WTC11 (cell line): ENCODE measurements around the gene IGF2BP1. TPM values are rescaled to one million over a fixed set of nuclear protein-coding genes. Genes with fewer than 3 reads are reported as not detected.

Experiments used
- ATAC-seq: fragments of 200-7000 bp; cut with Tn5 transposase; 2 replicates; pipeline ENCODE4 v1.10.0; 2021; ENCODE audit warnings: mild to moderate bottlenecking, moderate library complexity
- CTCF ChIA-PET: fragments of 300-600 bp; sonication (Branson Sonifier 250); formaldehyde crosslinking; loops from one replicate; lab custom pipeline; 2021; ENCODE audit warnings: antibody characterized with exemption; lab: Charles Lee
- POLR2A ChIA-PET: fragments of 350-600 bp; sonication (Branson Sonifier 250); formaldehyde crosslinking; loops from one replicate; lab custom pipeline; 2021; ENCODE audit warnings: antibody characterized with exemption; lab: Charles Lee
- DNase-seq: peaks from one replicate; pipeline ENCODE4 v3.0.0; 2021; ENCODE audit warnings: low spot score
- H3K27ac Mint-ChIP-seq: 2 replicates; pipeline ENCODE4 v1.8.0; 2021; ENCODE audit warnings: mixed read lengths
- H3K27me3 Mint-ChIP-seq: 2 replicates; pipeline ENCODE4 v1.8.0; 2021; ENCODE audit warnings: low read depth, mild to moderate bottlenecking, moderate library complexity, mixed read lengths
- H3K36me3 Mint-ChIP-seq: 2 replicates; pipeline ENCODE4 v1.8.0; 2021; ENCODE audit warnings: mixed read lengths
- H3K4me1 Mint-ChIP-seq: 2 replicates; pipeline ENCODE4 v1.8.0; 2022; ENCODE audit warnings: mixed read lengths
- H3K4me3 Mint-ChIP-seq: 2 replicates; pipeline ENCODE4 v1.8.0; 2021; ENCODE audit warnings: mild to moderate bottlenecking, moderate library complexity, mixed read lengths
- H3K9me3 Mint-ChIP-seq: 2 replicates; pipeline ENCODE4 v1.8.0; 2021; ENCODE audit warnings: mixed read lengths
- AFF4 ChIP-seq: sonication (generic); formaldehyde crosslinking; IDR thresholded peaks from 2 replicates; pipeline ENCODE4 v1.8.1; 2023; ENCODE audit warnings: mild to moderate bottlenecking, missing genetic modification reagents, borderline replicate concordance
- AR ChIP-seq: fragments of 250-450 bp; sonication (Bioruptor Pico); IDR thresholded peaks from 2 replicates; pipeline ENCODE4 v1.9.0; 2021; ENCODE audit warnings: mild to moderate bottlenecking
- ATF6 ChIP-seq: sonication (generic); formaldehyde crosslinking; IDR thresholded peaks from 2 replicates; pipeline ENCODE4 v1.8.1; 2023; ENCODE audit warnings: mild to moderate bottlenecking, missing genetic modification reagents
- CREB1 ChIP-seq: sonication (generic); formaldehyde crosslinking; IDR thresholded peaks from 2 replicates; pipeline ENCODE4 v1.8.0; 2023; ENCODE audit warnings: mild to moderate bottlenecking, missing genetic modification reagents
- CTCF ChIP-seq: fragments of 200-600 bp; IDR thresholded peaks from 2 replicates; pipeline ENCODE4 v1.8.0; 2022; ENCODE audit warnings: antibody characterized with exemption
- E2F1 ChIP-seq: sonication (generic); formaldehyde crosslinking; IDR thresholded peaks from 2 replicates; pipeline ENCODE4 v1.8.0; 2022; ENCODE audit warnings: mild to moderate bottlenecking, missing genetic modification reagents
- ESRRA ChIP-seq: sonication (generic); formaldehyde crosslinking; IDR thresholded peaks from 2 replicates; pipeline ENCODE4 v1.8.1; 2022; ENCODE audit warnings: mild to moderate bottlenecking, missing genetic modification reagents, borderline replicate concordance
- FOXJ3 ChIP-seq: sonication (generic); formaldehyde crosslinking; IDR thresholded peaks from 2 replicates; pipeline ENCODE4 v1.9.0; 2021; ENCODE audit warnings: missing genetic modification reagents, mild to moderate bottlenecking, borderline replicate concordance
- FOXP4 ChIP-seq: sonication (generic); formaldehyde crosslinking; IDR thresholded peaks from 2 replicates; pipeline ENCODE4 v1.8.0; 2022; ENCODE audit warnings: mild to moderate bottlenecking, missing genetic modification reagents
- GABPB1 ChIP-seq: sonication (generic); formaldehyde crosslinking; IDR thresholded peaks from 2 replicates; pipeline ENCODE4 v1.8.1; 2023; ENCODE audit warnings: mild to moderate bottlenecking, missing genetic modification reagents
- IRF2 ChIP-seq: sonication (generic); formaldehyde crosslinking; IDR thresholded peaks from 2 replicates; pipeline ENCODE4 v1.8.0; 2022; ENCODE audit warnings: low read depth, missing genetic modification reagents, borderline replicate concordance
- JUN ChIP-seq: sonication (generic); formaldehyde crosslinking; IDR thresholded peaks from 2 replicates; pipeline ENCODE4 v1.8.0; 2023; ENCODE audit warnings: mild to moderate bottlenecking, missing genetic modification reagents
- NR1H2 ChIP-seq: sonication (generic); formaldehyde crosslinking; IDR thresholded peaks from 2 replicates; pipeline ENCODE4 v1.9.0; 2021; ENCODE audit warnings: mild to moderate bottlenecking, moderate library complexity, missing genetic modification reagents
- USF1 ChIP-seq: sonication (generic); formaldehyde crosslinking; IDR thresholded peaks from 2 replicates; pipeline ENCODE4 v1.8.0; 2022; ENCODE audit warnings: mild to moderate bottlenecking, missing genetic modification reagents
- ZMAT4 ChIP-seq: fragments of 250-450 bp; sonication (Bioruptor Pico); IDR thresholded peaks from 2 replicates; pipeline ENCODE4 v1.9.0; 2021; ENCODE audit warnings: mild to moderate bottlenecking
- ZNF423 ChIP-seq: fragments of 250-450 bp; sonication (Bioruptor Pico); IDR thresholded peaks from 2 replicates; pipeline ENCODE4 v2.1.2; 2022; ENCODE audit warnings: mild to moderate bottlenecking, moderate library complexity
- ZNF425 ChIP-seq: fragments of 250-450 bp; sonication (Bioruptor Pico); conservative IDR thresholded peaks from 2 replicates; pipeline ENCODE4 v1.9.0; 2021; ENCODE audit warnings: mild to moderate bottlenecking
- ZNF512 ChIP-seq: sonication (generic); formaldehyde crosslinking; IDR thresholded peaks from 2 replicates; pipeline ENCODE4 v1.8.1; 2022; ENCODE audit warnings: missing genetic modification reagents, borderline replicate concordance
- total RNA-seq: library from RNA; stranded (reverse); gene quantifications from 3 replicates; pipeline ENCODE4 v1.2.3, GENCODE V29; 2021

Gene IGF2BP1
- total RNA-seq, 1 experiment from 2014 or later = 392 TPM

- POLR2A ChIA-PET = no interaction called here
- no peak for DNase-seq
- H3K27ac Mint-ChIP-seq = no peak overlapping the region
- TF ChIP-seq ZMAT4 (CRISPR knock-in tag) (no peak), ZNF512 (CRISPR knock-in tag) (no peak), ATF6 (no peak), NR1H2 (CRISPR knock-in tag) (no peak), CTCF (no peak), GABPB1 (no peak), E2F1 (CRISPR knock-in tag) (no peak), CREB1 (CRISPR knock-in tag) (no peak), ZNF423 (CRISPR knock-in tag) (no peak), FOXJ3 (CRISPR knock-in tag) (no peak), IRF2 (no peak), USF1 (CRISPR knock-in tag) (no peak), ESRRA (CRISPR knock-in tag) (no peak), ZNF425 (CRISPR knock-in tag) (no peak), AFF4 (CRISPR knock-in tag) (no peak), FOXP4 (no peak), JUN (CRISPR knock-in tag) (no peak), AR (CRISPR knock-in tag) (no peak)
- peaks cover 83% of the 10 kb centered on the region for H3K36me3 Mint-ChIP-seq
- no peaks in the 10 kb centered on the region for H3K27me3 Mint-ChIP-seq
- CTCF ChIA-PET = no interaction called here
- H3K9me3 Mint-ChIP-seq = no peaks in the 10 kb centered on the region
- no peak overlapping the region for H3K4me3 Mint-ChIP-seq
- no peaks in the 10 kb centered on the region for H3K4me1 Mint-ChIP-seq
- no peak for ATAC-seq
Observed at GRCh38 chr17:49041527-49041926, 44.3 kb downstream of the IGF2BP1 start.
